Panc1 (cell line): ENCODE measurements around the gene ALDH1L2.

Experiments
- CTCF ChIP-seq: fragments of 450-650 bp; IDR thresholded peaks from 2 replicates; pipeline ENCODE4 v1.5.1; 2017; ENCODE audit warnings: mild to moderate bottlenecking
- POLR2AphosphoS5 ChIP-seq: IDR thresholded peaks from 2 replicates; pipeline ENCODE4 v1.6.1; 2012; ENCODE audit warnings: mild to moderate bottlenecking, low read depth, low read length, moderate library complexity
- REST ChIP-seq, 2 experiments: IDR thresholded peaks; 2 replicates each; pipeline ENCODE4 v1.6.1; 2011 to 2012; ENCODE audit warnings: low read depth in 2 of 2, control low read depth in 1 of 2, low read length in 1 of 2, mild to moderate bottlenecking in 1 of 2, moderate library complexity in 1 of 2; ENCODE audit not compliant: insufficient read depth in 1 of 2
- SIN3A ChIP-seq: IDR thresholded peaks from 2 replicates; pipeline ENCODE4 v1.6.1; 2012; ENCODE audit warnings: low read depth, mild to moderate bottlenecking, low read length, moderate library complexity, borderline replicate concordance; ENCODE audit not compliant: insufficient read depth

- TF ChIP-seq CTCF, result no peak
- TF ChIP-seq POLR2AphosphoS5, result no peak
- no peak for TF ChIP-seq REST (IDR thresholded peaks at IDR 0.05; ENCODE audit: insufficient read depth in 1 of 2, low read depth in 2 of 2, low read length in 1 of 2)
- TF ChIP-seq SIN3A, result no peak
These were observed 14.1 kb downstream of the ALDH1L2 start for GRCh38 chr12:105069936-105070702.
